ENCODE measurements around the gene DRD4.

Gene DRD4

GRCh38 chr11:630871-631270, 6.2 kb upstream of the DRD4 start:
- H3K27me3 ChIP-seq (ENCODE audit: control insufficient read depth in 5 of 5, insufficient read depth in 4 of 5, low read length in 5 of 5): peaks cover 2 to 8% (median 4%) of the 10 kb centered on the region in 5 donors
- no peak overlapping the region for H3K27ac ChIP-seq (ENCODE audit: low read depth, low read length)
- H3K4me3 ChIP-seq (ENCODE audit: low read depth in 1 of 5, low read length in 5 of 5): no peak overlapping the region
- no peaks in the 10 kb centered on the region for H3K36me3 ChIP-seq (ENCODE audit: control insufficient read depth in 5 of 5, insufficient read depth in 5 of 5, low read length in 5 of 5)
- H3K9me3 ChIP-seq (ENCODE audit: control insufficient read depth in 5 of 5, low read length in 5 of 5): no peaks in the 10 kb centered on the region
- no peak overlapping the region for H3K9ac ChIP-seq (ENCODE audit: low read length in 5 of 5)
- peaks cover 0 to 2% (median 0%) of the 10 kb centered on the region in 5 donors for H3K4me1 ChIP-seq (ENCODE audit: control insufficient read depth in 5 of 5, insufficient read depth in 5 of 5, low read length in 5 of 5)

GRCh38 chr11:635945-636510, 1.0 kb upstream of the DRD4 start:
- H3K27ac ChIP-seq (ENCODE audit: low read depth, low read length): no peak overlapping the region
- peaks cover 0 to 29% (median 20%) of the 10 kb centered on the region in 5 donors for H3K4me1 ChIP-seq (ENCODE audit: control insufficient read depth in 5 of 5, insufficient read depth in 5 of 5, low read length in 5 of 5)
- H3K9me3 ChIP-seq (ENCODE audit: control insufficient read depth in 5 of 5, low read length in 5 of 5): no peaks in the 10 kb centered on the region
- H3K36me3 ChIP-seq (ENCODE audit: control insufficient read depth in 5 of 5, insufficient read depth in 5 of 5, low read length in 5 of 5): no peaks in the 10 kb centered on the region
- no peak overlapping the region for H3K4me3 ChIP-seq (ENCODE audit: low read depth in 1 of 5, low read length in 5 of 5)
- no peak overlapping the region for H3K9ac ChIP-seq (ENCODE audit: low read length in 5 of 5)
- peaks cover 11 to 31% (median 24%) of the 10 kb centered on the region in 5 donors for H3K27me3 ChIP-seq (ENCODE audit: control insufficient read depth in 5 of 5, insufficient read depth in 4 of 5, low read length in 5 of 5)

GRCh38 chr11:637333-637592, 194 bp downstream of the DRD4 start:
- no peak overlapping the region for H3K9ac ChIP-seq (ENCODE audit: low read length in 5 of 5)
- H3K4me3 ChIP-seq (ENCODE audit: low read depth in 1 of 5, low read length in 5 of 5): peak overlapping the region in 2 of 5 donors; percentile 22 to 44
- H3K36me3 ChIP-seq (ENCODE audit: control insufficient read depth in 5 of 5, insufficient read depth in 5 of 5, low read length in 5 of 5): peaks cover 0 to 11% (median 7%) of the 10 kb centered on the region in 5 donors
- H3K27me3 ChIP-seq (ENCODE audit: control insufficient read depth in 5 of 5, insufficient read depth in 4 of 5, low read length in 5 of 5): peaks cover 11 to 31% (median 24%) of the 10 kb centered on the region in 5 donors
- no peak overlapping the region for H3K27ac ChIP-seq (ENCODE audit: low read depth, low read length)
- H3K9me3 ChIP-seq (ENCODE audit: control insufficient read depth in 5 of 5, low read length in 5 of 5): no peaks in the 10 kb centered on the region
- H3K4me1 ChIP-seq (ENCODE audit: control insufficient read depth in 5 of 5, insufficient read depth in 5 of 5, low read length in 5 of 5): peaks cover 0 to 32% (median 20%) of the 10 kb centered on the region in 5 donors

- H3K27me3 ChIP-seq (ENCODE audit: control insufficient read depth in 5 of 5, insufficient read depth in 4 of 5, low read length in 5 of 5): peaks cover 11 to 31% (median 24%) of the 10 kb centered on the region in 5 donors
- peak overlapping the region in 2 of 5 donors; percentile 22 to 44 for H3K4me3 ChIP-seq (ENCODE audit: low read depth in 1 of 5, low read length in 5 of 5)
- peaks cover 0 to 13% (median 8%) of the 10 kb centered on the region in 5 donors for H3K36me3 ChIP-seq (ENCODE audit: control insufficient read depth in 5 of 5, insufficient read depth in 5 of 5, low read length in 5 of 5)
- H3K9ac ChIP-seq (ENCODE audit: low read length in 5 of 5): no peak overlapping the region
- H3K9me3 ChIP-seq (ENCODE audit: control insufficient read depth in 5 of 5, low read length in 5 of 5): no peaks in the 10 kb centered on the region
- no peak overlapping the region for H3K27ac ChIP-seq (ENCODE audit: low read depth, low read length)
- H3K4me1 ChIP-seq (ENCODE audit: control insufficient read depth in 5 of 5, insufficient read depth in 5 of 5, low read length in 5 of 5): peaks cover 0 to 35% (median 20%) of the 10 kb centered on the region in 5 donors
Measured at GRCh38 chr11:637593-638521, 788 bp downstream of the DRD4 start.

- no peak overlapping the region for H3K9ac ChIP-seq (ENCODE audit: low read length in 5 of 5)
- peaks cover 0 to 19% (median 13%) of the 10 kb centered on the region in 5 donors for H3K36me3 ChIP-seq (ENCODE audit: control insufficient read depth in 5 of 5, insufficient read depth in 5 of 5, low read length in 5 of 5)
- H3K27me3 ChIP-seq (ENCODE audit: control insufficient read depth in 5 of 5, insufficient read depth in 4 of 5, low read length in 5 of 5): peaks cover 11 to 31% (median 24%) of the 10 kb centered on the region in 5 donors
- no peak overlapping the region for H3K4me3 ChIP-seq (ENCODE audit: low read depth in 1 of 5, low read length in 5 of 5)
- H3K4me1 ChIP-seq (ENCODE audit: control insufficient read depth in 5 of 5, insufficient read depth in 5 of 5, low read length in 5 of 5): peaks cover 0 to 35% (median 20%) of the 10 kb centered on the region in 5 donors
- H3K27ac ChIP-seq (ENCODE audit: low read depth, low read length): no peak overlapping the region
- no peaks in the 10 kb centered on the region for H3K9me3 ChIP-seq (ENCODE audit: control insufficient read depth in 5 of 5, low read length in 5 of 5)
Measured at GRCh38 chr11:638631-639331, 1.7 kb downstream of the DRD4 start.

GRCh38 chr11:639332-639955, 2.4 kb downstream of the DRD4 start:
- H3K27me3 ChIP-seq (ENCODE audit: control insufficient read depth in 5 of 5, insufficient read depth in 4 of 5, low read length in 5 of 5): peaks cover 11 to 31% (median 24%) of the 10 kb centered on the region in 5 donors
- H3K4me3 ChIP-seq (ENCODE audit: low read depth in 1 of 5, low read length in 5 of 5): no peak overlapping the region
- no peak overlapping the region for H3K9ac ChIP-seq (ENCODE audit: low read length in 5 of 5)

GRCh38 chr11:640021-640706, 3.1 kb downstream of the DRD4 start:
- H3K9me3 ChIP-seq (ENCODE audit: control insufficient read depth in 5 of 5, low read length in 5 of 5): no peaks in the 10 kb centered on the region
- H3K36me3 ChIP-seq (ENCODE audit: control insufficient read depth in 5 of 5, insufficient read depth in 5 of 5, low read length in 5 of 5): peaks cover 0 to 28% (median 20%) of the 10 kb centered on the region in 5 donors
- H3K4me1 ChIP-seq (ENCODE audit: control insufficient read depth in 5 of 5, insufficient read depth in 5 of 5, low read length in 5 of 5): peaks cover 0 to 35% (median 20%) of the 10 kb centered on the region in 5 donors
- H3K27me3 ChIP-seq (ENCODE audit: control insufficient read depth in 5 of 5, insufficient read depth in 4 of 5, low read length in 5 of 5): peaks cover 11 to 31% (median 24%) of the 10 kb centered on the region in 5 donors
- H3K9ac ChIP-seq (ENCODE audit: low read length in 5 of 5): no peak overlapping the region
- no peak overlapping the region for H3K4me3 ChIP-seq (ENCODE audit: low read depth in 1 of 5, low read length in 5 of 5)
- no peak overlapping the region for H3K27ac ChIP-seq (ENCODE audit: low read depth, low read length)

More at GRCh38 chr11:639332-639955, 2.4 kb downstream of the DRD4 start:
- peaks cover 0 to 26% (median 20%) of the 10 kb centered on the region in 5 donors for H3K36me3 ChIP-seq (ENCODE audit: control insufficient read depth in 5 of 5, insufficient read depth in 5 of 5, low read length in 5 of 5)
- H3K9me3 ChIP-seq (ENCODE audit: control insufficient read depth in 5 of 5, low read length in 5 of 5): no peaks in the 10 kb centered on the region
- no peak overlapping the region for H3K27ac ChIP-seq (ENCODE audit: low read depth, low read length)
- peaks cover 0 to 35% (median 20%) of the 10 kb centered on the region in 5 donors for H3K4me1 ChIP-seq (ENCODE audit: control insufficient read depth in 5 of 5, insufficient read depth in 5 of 5, low read length in 5 of 5)

GRCh38 chr11:641806-642370, 4.8 kb downstream of the DRD4 start:
- Histone ChIP-seq H3K36me3 (ENCODE audit: control insufficient read depth in 5 of 5, insufficient read depth in 5 of 5, low read length in 5 of 5) (peaks cover 0 to 31% (median 21%) of the 10 kb centered on the region in 5 donors), H3K9ac (ENCODE audit: low read length in 5 of 5) (no peak overlapping the region), H3K9me3 (ENCODE audit: control insufficient read depth in 5 of 5, low read length in 5 of 5) (no peaks in the 10 kb centered on the region), H3K4me3 (ENCODE audit: low read depth in 1 of 5, low read length in 5 of 5) (no peak overlapping the region), H3K27ac (ENCODE audit: low read depth, low read length) (no peak overlapping the region), H3K27me3 (ENCODE audit: control insufficient read depth in 5 of 5, insufficient read depth in 4 of 5, low read length in 5 of 5) (peaks cover 11 to 23% (median 20%) of the 10 kb centered on the region in 5 donors), H3K4me1 (ENCODE audit: control insufficient read depth in 5 of 5, insufficient read depth in 5 of 5, low read length in 5 of 5) (peaks cover 0 to 29% (median 17%) of the 10 kb centered on the region in 5 donors)

- Histone ChIP-seq H3K4me3 (ENCODE audit: low read depth in 1 of 5, low read length in 5 of 5) (no peak overlapping the region), H3K27me3 (ENCODE audit: control insufficient read depth in 5 of 5, insufficient read depth in 4 of 5, low read length in 5 of 5) (peaks cover 0 to 12% (median 9%) of the 10 kb centered on the region in 5 donors), H3K9ac (ENCODE audit: low read length in 5 of 5) (no peak overlapping the region), H3K36me3 (ENCODE audit: control insufficient read depth in 5 of 5, insufficient read depth in 5 of 5, low read length in 5 of 5) (peaks cover 0 to 31% (median 22%) of the 10 kb centered on the region in 5 donors), H3K9me3 (ENCODE audit: control insufficient read depth in 5 of 5, low read length in 5 of 5) (no peaks in the 10 kb centered on the region), H3K4me1 (ENCODE audit: control insufficient read depth in 5 of 5, insufficient read depth in 5 of 5, low read length in 5 of 5) (peaks cover 0 to 22% (median 9%) of the 10 kb centered on the region in 5 donors), H3K27ac (ENCODE audit: low read depth, low read length) (no peak overlapping the region)
Measured at GRCh38 chr11:643366-643765, 6.3 kb downstream of the DRD4 start.
